ENCODE measurements around the gene CORO1C.

CORO1C gene

GRCh38 chr12:108691998-108692808 lies 39.1 kb downstream of the CORO1C start:
- Histone ChIP-seq H3K4me2 (ENCODE audit: low read length) (peak overlapping the region; percentile 49), H3K9me3 (ENCODE audit: control insufficient read depth, low read length) (no peaks in the 10 kb centered on the region), H3K27ac (peak overlapping the region; percentile 100), H3K9ac (peak overlapping the region; percentile 34), H3K4me3 (ENCODE audit: low read depth, low read length) (peak overlapping the region; percentile 19), H2AFZ (peak overlapping the region; percentile 76), H3K79me2 (peaks cover 15% of the 10 kb centered on the region), H3K36me3 (ENCODE audit: control insufficient read depth, insufficient read depth, low read length) (no peaks in the 10 kb centered on the region), H3K4me1 (peaks cover 42% of the 10 kb centered on the region), H3K27me3 (ENCODE audit: control insufficient read depth, insufficient read depth, low read length) (no peaks in the 10 kb centered on the region)
- TF ChIP-seq CTCF (IDR thresholded peaks at IDR 0.05) = no peak

GRCh38 chr12:108691175-108691997 lies 39.9 kb downstream of the CORO1C start:
- H3K27me3 ChIP-seq (ENCODE audit: control insufficient read depth, insufficient read depth, low read length) = no peaks in the 10 kb centered on the region
- H3K36me3 ChIP-seq (ENCODE audit: control insufficient read depth, insufficient read depth, low read length) = no peaks in the 10 kb centered on the region
- peak overlapping the region; percentile 100 for H3K27ac ChIP-seq
- peak overlapping the region; percentile 76 for H2AFZ ChIP-seq
- peak overlapping the region; percentile 19 for H3K4me3 ChIP-seq (ENCODE audit: low read depth, low read length)
- peaks cover 19% of the 10 kb centered on the region for H3K79me2 ChIP-seq
- H3K9me3 ChIP-seq (ENCODE audit: control insufficient read depth, low read length) = no peaks in the 10 kb centered on the region
- TF ChIP-seq CTCF (IDR thresholded peaks at IDR 0.05) = peak; percentile 62
- H3K9ac ChIP-seq = peak overlapping the region; percentile 49
- H3K4me2 ChIP-seq (ENCODE audit: low read length) = peak overlapping the region; percentile 49
- peaks cover 47% of the 10 kb centered on the region for H3K4me1 ChIP-seq

GRCh38 chr12:108690542-108691174 lies 40.7 kb downstream of the CORO1C start:
- H3K9ac ChIP-seq = peak overlapping the region; percentile 49
- no peak for TF ChIP-seq CTCF (IDR thresholded peaks at IDR 0.05)
- H3K4me3 ChIP-seq (ENCODE audit: low read depth, low read length) = peak overlapping the region; percentile 19
- H3K4me1 ChIP-seq = peaks cover 54% of the 10 kb centered on the region
- H3K36me3 ChIP-seq (ENCODE audit: control insufficient read depth, insufficient read depth, low read length) = no peaks in the 10 kb centered on the region
- H3K27ac ChIP-seq = peak overlapping the region; percentile 100
- no peaks in the 10 kb centered on the region for H3K9me3 ChIP-seq (ENCODE audit: control insufficient read depth, low read length)
- peaks cover 21% of the 10 kb centered on the region for H3K79me2 ChIP-seq
- peak overlapping the region; percentile 76 for H2AFZ ChIP-seq
- peak overlapping the region; percentile 49 for H3K4me2 ChIP-seq (ENCODE audit: low read length)
- H3K27me3 ChIP-seq (ENCODE audit: control insufficient read depth, insufficient read depth, low read length) = no peaks in the 10 kb centered on the region

- Histone ChIP-seq H2AFZ (peak overlapping the region; percentile 26), H3K27me3 (ENCODE audit: control insufficient read depth, insufficient read depth, low read length) (no peaks in the 10 kb centered on the region), H3K9me3 (ENCODE audit: control insufficient read depth, low read length) (no peaks in the 10 kb centered on the region), H3K4me1 (peaks cover 59% of the 10 kb centered on the region), H3K36me3 (ENCODE audit: control insufficient read depth, insufficient read depth, low read length) (no peaks in the 10 kb centered on the region), H3K9ac (peak overlapping the region; percentile 24), H3K27ac (peak overlapping the region; percentile 100), H3K4me3 (ENCODE audit: low read depth, low read length) (peak overlapping the region; percentile 3), H3K4me2 (ENCODE audit: low read length) (peak overlapping the region; percentile 49), H3K79me2 (peaks cover 21% of the 10 kb centered on the region)
- TF ChIP-seq CTCF (IDR thresholded peaks at IDR 0.05) = no peak
Measured at GRCh38 chr12:108690191-108690518, 41.2 kb downstream of the CORO1C start.

Measured in parathyroid adenoma (tissue), 2 donors.